Central memory CD4-positive, alpha-beta T cell (primary cell): ENCODE results near the gene CRHR1.
"Not testable (repeated sequence)": the region's sequence is repeated elsewhere in the genome, so short reads cannot be mapped to it uniquely, and the experiment has no call there.

Experiments used
- DNase-seq: peaks from one replicate; pipeline ENCODE4 v3.0.0; 2022
- total RNA-seq, 3 experiments: gene quantifications; one replicate each; lab custom pipeline; 2026; lab: John Stamatoyannopoulos, UW

CRHR1 gene
- 0 reads per million in 3 experiments for total RNA-seq

GRCh38 chr17:45784293-45784740 lies at the start of gene CRHR1:
Gene CRHR1 (plus strand): TSS chr17:45784320. CDS start chr17:45784545, 225 bp downstream.
- no peak for DNase-seq

GRCh38 chr17:45734598-45734997 lies 49.5 kb upstream of the CRHR1 start:
- DNase-seq = no peak

GRCh38 chr17:45735488-45735887 lies 48.6 kb upstream of the CRHR1 start:
- no peak for DNase-seq

GRCh38 chr17:45739786-45740185 lies 44.3 kb upstream of the CRHR1 start:
- no peak for DNase-seq

- no peak for DNase-seq
Measured at GRCh38 chr17:45740553-45741330, 43.4 kb upstream of the CRHR1 start.

GRCh38 chr17:45742251-45742650 lies 41.9 kb upstream of the CRHR1 start:
- no peak for DNase-seq

GRCh38 chr17:45743626-45744326 lies 40.3 kb upstream of the CRHR1 start:
- DNase-seq = no peak

- not testable (repeated sequence) for DNase-seq
Measured at GRCh38 chr17:45744826-45745225, 39.3 kb upstream of the CRHR1 start.

- no peak for DNase-seq
Measured at GRCh38 chr17:45745601-45746494, 38.3 kb upstream of the CRHR1 start.

GRCh38 chr17:45747911-45748310 lies 36.2 kb upstream of the CRHR1 start:
- DNase-seq = no peak

- no peak for DNase-seq
Measured at GRCh38 chr17:45748731-45749310, 35.3 kb upstream of the CRHR1 start.

GRCh38 chr17:45749831-45750335 lies 34.2 kb upstream of the CRHR1 start:
- no peak for DNase-seq

GRCh38 chr17:45750779-45751440 lies 33.2 kb upstream of the CRHR1 start:
- no peak for DNase-seq

GRCh38 chr17:45751466-45751865 lies 32.7 kb upstream of the CRHR1 start:
- DNase-seq = no peak

GRCh38 chr17:45752246-45752645 lies 31.9 kb upstream of the CRHR1 start:
- DNase-seq = no peak

- no peak for DNase-seq
Measured at GRCh38 chr17:45753645-45754225, 30.4 kb upstream of the CRHR1 start.

GRCh38 chr17:45755050-45755449 lies 29.1 kb upstream of the CRHR1 start:
- no peak for DNase-seq

GRCh38 chr17:45756266-45756991 lies 27.7 kb upstream of the CRHR1 start:
- DNase-seq = no peak

- no peak for DNase-seq
Measured at GRCh38 chr17:45757431-45758218, 26.5 kb upstream of the CRHR1 start.

- no peak for DNase-seq
Measured at GRCh38 chr17:45758544-45758943, 25.6 kb upstream of the CRHR1 start.
